OCI-LY7 (cell line): ENCODE results near the gene TRAF5. TPM values are rescaled to one million over a fixed set of nuclear protein-coding genes. Genes with fewer than 3 reads are reported as not detected.
"Not testable (repeated sequence)": the region's sequence is repeated elsewhere in the genome, so short reads cannot be mapped to it uniquely, and the experiment has no call there.

Experiments
- BruUV-seq: library from RNA; stranded (reverse); fragments of 400-500 nt; replicated peaks from 2 replicates; lab custom pipeline; 2021; lab: Mats Ljungman, UMichigan
- CTCF ChIA-PET: fragments of 300-600 bp; sonication (Branson Sonifier 250); formaldehyde crosslinking; loops from one replicate; lab custom pipeline; 2022; ENCODE audit warnings: antibody characterized with exemption; ENCODE audit not compliant: unreplicated experiment; lab: Charles Lee
- POLR2A ChIA-PET: fragments of 300-600 bp; sonication (Branson Sonifier 250); formaldehyde crosslinking; loops from one replicate; lab custom pipeline; 2022; ENCODE audit warnings: antibody characterized with exemption; lab: Charles Lee
- DNase-seq: peaks from one replicate; pipeline ENCODE4 v3.0.0-alpha.2; 2015; ENCODE audit warnings: low spot score
- H2AFZ ChIP-seq: fragments of 200-600 bp; sonication (generic), shearing (Covaris generic); 2 replicates; pipeline ENCODE4 v1.6.1; 2014; ENCODE audit warnings: mild to moderate bottlenecking, antibody characterized with exemption, low read length, moderate library complexity
- H3K27ac ChIP-seq: fragments of 200-600 bp; sonication (generic); 2 replicates; pipeline ENCODE4 v1.5.1; 2014; ENCODE audit warnings: mixed run types, low read depth, mild to moderate bottlenecking, moderate library complexity, low read length, inconsistent platforms; ENCODE audit not compliant: poor library complexity, severe bottlenecking
- H3K36me3 ChIP-seq: fragments of 200-600 bp; sonication (generic); 2 replicates; pipeline ENCODE4 v1.6.1; 2014; ENCODE audit warnings: mild to moderate bottlenecking, antibody characterized with exemption, low read length, moderate library complexity, mixed read lengths; ENCODE audit not compliant: insufficient read depth
- H3K4me1 ChIP-seq: fragments of 200-600 bp; sonication (generic); 2 replicates; pipeline ENCODE4 v1.5.1; 2014; ENCODE audit warnings: mild to moderate bottlenecking, low read length; ENCODE audit not compliant: insufficient read depth, poor library complexity, severe bottlenecking
- H3K4me2 ChIP-seq: fragments of 200-600 bp; sonication (generic); 2 replicates; pipeline ENCODE4 v1.6.1; 2014; ENCODE audit warnings: mild to moderate bottlenecking, low read length
- H3K4me3 ChIP-seq: fragments of 200-600 bp; sonication (generic); 2 replicates; pipeline ENCODE4 v1.5.1; 2014; ENCODE audit warnings: mild to moderate bottlenecking, low read depth, low read length; ENCODE audit not compliant: poor library complexity, severe bottlenecking
- H3K79me2 ChIP-seq: fragments of 200-600 bp; sonication (generic); 2 replicates; pipeline ENCODE4 v1.6.1; 2016; ENCODE audit warnings: low read depth, mild to moderate bottlenecking, low read length, moderate library complexity, mixed read lengths; ENCODE audit not compliant: insufficient read depth
- H3K9me2 ChIP-seq: fragments of 200-600 bp; sonication (generic); 2 replicates; pipeline ENCODE4 v1.6.1; 2016; ENCODE audit warnings: mild to moderate bottlenecking, low read length, mixed read lengths; ENCODE audit not compliant: insufficient read depth
- H3K9me3 ChIP-seq: fragments of 200-600 bp; sonication (generic); 2 replicates; pipeline ENCODE4 v1.6.1; 2014; ENCODE audit warnings: mild to moderate bottlenecking, mixed run types, low read length, mixed read lengths
- H4K20me1 ChIP-seq: fragments of 200-600 bp; sonication (generic); 2 replicates; pipeline ENCODE4 v1.6.1; 2014; ENCODE audit warnings: mild to moderate bottlenecking, antibody characterized with exemption, low read length, moderate library complexity, mixed read lengths; ENCODE audit not compliant: insufficient read depth
- CTCF ChIP-seq: fragments of 200-600 bp; sonication (generic); conservative IDR thresholded peaks from 2 replicates; pipeline ENCODE4 v1.5.1; 2014; ENCODE audit warnings: mild to moderate bottlenecking, antibody characterized with exemption, low read length, moderate library complexity, mixed read lengths
- EZH2phosphoT487 ChIP-seq: fragments of 200-600 bp; sonication (generic); IDR thresholded peaks from 2 replicates; pipeline ENCODE4 v1.6.1; 2018; ENCODE audit warnings: low read depth, borderline replicate concordance, mild to moderate bottlenecking, mixed run types, antibody characterized with exemption, low read length, moderate library complexity, mixed read lengths
- intact Hi-C: fragments of 100-400 bp; cut with micrococcal nuclease; formaldehyde crosslinking; loops from one replicate; pipeline ENCODE4 v1.10.0; 2022; ENCODE audit not compliant: unreplicated experiment
- total RNA-seq, 2 experiments: library from RNA; depleted of rRNA in 1 of 2; stranded (reverse); fragments of >200 nt in 1 of 2; shearing (Covaris generic) in 1 of 2; gene quantifications; 2 replicates each; pipeline ENCODE4 v1.2.3, GENCODE V29; 2014 to 2022

Gene TRAF5
- total RNA-seq, 2 experiments from 2014 or later, result 24.2 to 54.4 TPM

- CTCF ChIA-PET, result interaction anchor here (0.6 kb wide), 1 partner anchor 244 kb away, joined by 4 read pairs; no protein-coding TSS in a partner anchor
- no peak overlapping the region for H3K27ac ChIP-seq
- no peak overlapping the region for H2AFZ ChIP-seq
- peaks cover 19% of the 10 kb centered on the region for H3K36me3 ChIP-seq
- peaks cover 10% of the 10 kb centered on the region; the same call in 1 of the 2 replicates for H3K9me3 ChIP-seq
- no peak overlapping the region for H3K4me3 ChIP-seq
- no peaks in the 10 kb centered on the region for H4K20me1 ChIP-seq
- no peak for DNase-seq
- POLR2A ChIA-PET, result interaction anchor here (0.6 to 1.8 kb wide), 4 partner anchors 21 to 76 kb away, joined by 3 to 4 read pairs (median 4); no protein-coding TSS in a partner anchor
- intact Hi-C loops, result no loop called here
- H3K9me2 ChIP-seq, result no peaks in the 10 kb centered on the region
- peaks cover 14% of the 10 kb centered on the region for H3K4me1 ChIP-seq
- peaks cover 16% of the 10 kb centered on the region; the same call in 1 of the 2 replicates for H3K79me2 ChIP-seq
- BruUV-seq, result no TSS peak
- H3K4me2 ChIP-seq, result no peak overlapping the region
- TF ChIP-seq CTCF (no peak), EZH2phosphoT487 (no peak)
These were observed 23.1 kb downstream of the TRAF5 start for GRCh38 chr1:211349741-211350140.

- H3K79me2 ChIP-seq, H3K4me2 ChIP-seq, H3K9me3 ChIP-seq, BruUV-seq, H2AFZ ChIP-seq, DNase-seq, H4K20me1 ChIP-seq, H3K9me2 ChIP-seq, H3K27ac ChIP-seq, H3K4me3 ChIP-seq: not testable (repeated sequence)
- H3K36me3 ChIP-seq, result peaks cover 37% of the 10 kb centered on the region
- POLR2A ChIA-PET, result interaction anchor here (0.7 kb wide), 1 partner anchor 262 kb away, joined by 7 read pairs; no protein-coding TSS in a partner anchor
- CTCF ChIA-PET, result interaction anchor here (1.2 kb wide), 1 partner anchor 12 kb away, joined by 4 read pairs; no protein-coding TSS in a partner anchor
- intact Hi-C loops, result loop anchor here (2.0 kb wide), 1 partner anchor 17 kb away; no protein-coding TSS in a partner anchor
- peaks cover 14% of the 10 kb centered on the region for H3K4me1 ChIP-seq
These were observed 25.4 kb downstream of the TRAF5 start for GRCh38 chr1:211352055-211352454.

- Histone ChIP-seq H3K4me3 (no peak overlapping the region), H3K36me3 (peaks cover 41% of the 10 kb centered on the region), H3K79me2 (peaks cover 8% of the 10 kb centered on the region; the same call in 1 of the 2 replicates), H3K9me3 (peaks cover 10% of the 10 kb centered on the region; the same call in 1 of the 2 replicates), H2AFZ (no peak overlapping the region), H3K9me2 (no peaks in the 10 kb centered on the region), H3K4me1 (peaks cover 14% of the 10 kb centered on the region), H3K4me2 (no peak overlapping the region), H4K20me1 (no peaks in the 10 kb centered on the region), H3K27ac (no peak overlapping the region)
- DNase-seq, result no peak
- TF ChIP-seq EZH2phosphoT487 (no peak), CTCF (no peak)
- no TSS peak for BruUV-seq
- intact Hi-C loops, result loop anchor here (2.0 kb wide), 1 partner anchor 18 kb away; no protein-coding TSS in a partner anchor
- ChIA-PET CTCF (interaction anchor here (1.2 kb wide), 1 partner anchor 13 kb away, joined by 4 read pairs; no protein-coding TSS in a partner anchor), POLR2A (interaction anchor here (0.7 kb wide), 1 partner anchor 263 kb away, joined by 7 read pairs; no protein-coding TSS in a partner anchor)
These were observed 25.8 kb downstream of the TRAF5 start for GRCh38 chr1:211352465-211352864.
